Peyer's patch (tissue), 4 donors: ENCODE results near the gene PRSS56.

ENCODE experiments used
- CTCF ChIP-seq, 6 experiments: fragments of 450-650 bp in 4 of 6; fragments of 200-600 bp in 2 of 6; sonication (generic) in 1 of 6; IDR thresholded peaks; one replicate each; pipeline ENCODE4 v1.5.1; 2017 to 2019; ENCODE audit warnings: antibody characterized with exemption in 6 of 6, mild to moderate bottlenecking in 3 of 6, moderate library complexity in 1 of 6
- POLR2A ChIP-seq, 2 donors: fragments of 450-650 bp; IDR thresholded peaks; one replicate each; pipeline ENCODE4 v1.5.1; 2017; ENCODE audit warnings: antibody characterized with exemption in 2 of 2, mild to moderate bottlenecking in 2 of 2, moderate library complexity in 2 of 2

- TF ChIP-seq POLR2A (IDR thresholded peaks at IDR 0.05) (no peak), CTCF (IDR thresholded peaks at IDR 0.05) (no peak)
Observed at GRCh38 chr2:232501794-232502390, 18.3 kb upstream of the PRSS56 start.
